Mesothelial cell of epicardium (in vitro differentiated cells): ENCODE results near the gene SPDEF. TPM values are rescaled to one million over a fixed set of nuclear protein-coding genes. Genes with fewer than 3 reads are reported as not detected.

Experiments
- DNase-seq, 2 experiments: peaks; one replicate each; pipeline ENCODE4 v3.0.0; 2021; ENCODE audit warnings: low spot score in 2 of 2; ENCODE audit not compliant: unreplicated experiment in 2 of 2
- H3K27ac Mint-ChIP-seq: 2 replicates; pipeline ENCODE4 v1.8.0; 2021; ENCODE audit warnings: mixed read lengths
- H3K27me3 Mint-ChIP-seq: 2 replicates; pipeline ENCODE4 v1.8.0; 2021; ENCODE audit warnings: low read depth, mixed read lengths
- H3K36me3 Mint-ChIP-seq: 2 replicates; pipeline ENCODE4 v1.8.0; 2021; ENCODE audit warnings: mixed read lengths
- H3K4me1 Mint-ChIP-seq: 2 replicates; pipeline ENCODE4 v1.8.0; 2021; ENCODE audit warnings: mixed read lengths
- H3K4me3 Mint-ChIP-seq: 2 replicates; pipeline ENCODE4 v1.8.0; 2021; ENCODE audit warnings: mild to moderate bottlenecking, moderate library complexity, mixed read lengths
- H3K9me3 Mint-ChIP-seq: 2 replicates; pipeline ENCODE4 v1.8.0; 2021; ENCODE audit warnings: mixed read lengths
- total RNA-seq: library from RNA; stranded (reverse); gene quantifications from 3 replicates; pipeline ENCODE4 v1.2.1, GENCODE V29; 2021
- TF ChIP-seq, protein P1 (sequence below): fragments of 200-600 bp; sonication (generic); IDR thresholded peaks from one replicate; pipeline ENCODE4 v1.5.0; 2021; ENCODE audit warnings: antibody characterized with exemption; ENCODE audit not compliant: unreplicated experiment

Gene SPDEF
- total RNA-seq, result 0.34 to 0.50 TPM (median 0.40 TPM) in 3 replicates

DNA sequence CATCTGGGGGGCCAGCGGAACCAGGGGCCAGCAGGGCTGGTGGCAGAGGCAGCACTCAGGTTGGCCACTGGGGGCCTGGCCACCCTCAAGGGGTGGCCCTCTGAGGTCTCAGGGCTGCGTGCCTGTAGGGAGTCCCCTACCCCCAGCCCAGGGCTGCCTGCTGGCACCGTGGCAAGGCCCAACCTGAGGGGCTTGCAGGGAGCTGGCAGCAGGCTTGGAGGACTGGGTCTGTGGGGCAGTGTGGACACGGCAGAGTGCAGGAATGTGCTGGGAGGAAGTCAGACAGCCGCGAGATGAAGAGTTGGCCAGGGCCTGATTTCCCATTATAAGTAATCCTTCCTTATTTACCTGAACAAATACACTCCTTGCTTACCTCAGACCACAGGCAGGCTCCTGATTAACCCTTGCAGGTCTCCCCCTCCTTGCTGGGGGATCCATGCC is at the start of gene SPDEF:
Gene SPDEF, minus strand, starts transcription at position 299 of the 441 bp plus-strand sequence. CDS start 11,874 bp downstream, outside the sequence.
- Mint-ChIP-seq H3K36me3 (no peaks in the 10 kb centered on the region), H3K27me3 (no peaks in the 10 kb centered on the region), H3K27ac (no peak within 1 kb of the TSS), H3K9me3 (no peaks in the 10 kb centered on the region), H3K4me3 (no peak within 1 kb of the TSS), H3K4me1 (peaks cover 14% of the 10 kb centered on the region)
- DNase-seq, result no peak
- TF ChIP-seq, protein P1, sequence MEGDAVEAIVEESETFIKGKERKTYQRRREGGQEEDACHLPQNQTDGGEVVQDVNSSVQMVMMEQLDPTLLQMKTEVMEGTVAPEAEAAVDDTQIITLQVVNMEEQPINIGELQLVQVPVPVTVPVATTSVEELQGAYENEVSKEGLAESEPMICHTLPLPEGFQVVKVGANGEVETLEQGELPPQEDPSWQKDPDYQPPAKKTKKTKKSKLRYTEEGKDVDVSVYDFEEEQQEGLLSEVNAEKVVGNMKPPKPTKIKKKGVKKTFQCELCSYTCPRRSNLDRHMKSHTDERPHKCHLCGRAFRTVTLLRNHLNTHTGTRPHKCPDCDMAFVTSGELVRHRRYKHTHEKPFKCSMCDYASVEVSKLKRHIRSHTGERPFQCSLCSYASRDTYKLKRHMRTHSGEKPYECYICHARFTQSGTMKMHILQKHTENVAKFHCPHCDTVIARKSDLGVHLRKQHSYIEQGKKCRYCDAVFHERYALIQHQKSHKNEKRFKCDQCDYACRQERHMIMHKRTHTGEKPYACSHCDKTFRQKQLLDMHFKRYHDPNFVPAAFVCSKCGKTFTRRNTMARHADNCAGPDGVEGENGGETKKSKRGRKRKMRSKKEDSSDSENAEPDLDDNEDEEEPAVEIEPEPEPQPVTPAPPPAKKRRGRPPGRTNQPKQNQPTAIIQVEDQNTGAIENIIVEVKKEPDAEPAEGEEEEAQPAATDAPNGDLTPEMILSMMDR, result no peak

DNA sequence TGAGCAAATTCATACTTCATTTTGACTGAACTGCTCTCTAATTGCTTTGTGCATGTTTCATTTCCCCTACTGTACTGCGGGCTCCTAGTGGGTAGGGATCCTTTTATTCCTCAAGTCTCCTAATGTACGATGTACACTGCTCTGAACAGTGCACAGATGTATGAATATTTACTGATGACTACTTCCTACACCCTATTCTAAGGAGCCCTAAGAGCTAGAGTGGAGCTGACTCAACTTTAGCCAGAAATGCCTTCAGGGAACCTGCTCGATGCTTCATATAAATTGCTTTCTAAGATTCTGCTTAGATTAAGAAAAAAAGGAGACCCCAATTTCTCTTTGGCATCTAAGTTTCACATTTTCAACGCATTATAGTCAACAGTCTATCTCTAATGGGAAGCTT is 47.6 kb upstream of the SPDEF start:
- Mint-ChIP-seq H3K36me3 (peaks cover 4% of the 10 kb centered on the region), H3K27ac (no peak overlapping the region), H3K4me1 (no peaks in the 10 kb centered on the region), H3K27me3 (no peaks in the 10 kb centered on the region), H3K9me3 (no peaks in the 10 kb centered on the region), H3K4me3 (no peak overlapping the region)
- TF ChIP-seq, protein P1, result no peak
- no peak for DNase-seq

DNA sequence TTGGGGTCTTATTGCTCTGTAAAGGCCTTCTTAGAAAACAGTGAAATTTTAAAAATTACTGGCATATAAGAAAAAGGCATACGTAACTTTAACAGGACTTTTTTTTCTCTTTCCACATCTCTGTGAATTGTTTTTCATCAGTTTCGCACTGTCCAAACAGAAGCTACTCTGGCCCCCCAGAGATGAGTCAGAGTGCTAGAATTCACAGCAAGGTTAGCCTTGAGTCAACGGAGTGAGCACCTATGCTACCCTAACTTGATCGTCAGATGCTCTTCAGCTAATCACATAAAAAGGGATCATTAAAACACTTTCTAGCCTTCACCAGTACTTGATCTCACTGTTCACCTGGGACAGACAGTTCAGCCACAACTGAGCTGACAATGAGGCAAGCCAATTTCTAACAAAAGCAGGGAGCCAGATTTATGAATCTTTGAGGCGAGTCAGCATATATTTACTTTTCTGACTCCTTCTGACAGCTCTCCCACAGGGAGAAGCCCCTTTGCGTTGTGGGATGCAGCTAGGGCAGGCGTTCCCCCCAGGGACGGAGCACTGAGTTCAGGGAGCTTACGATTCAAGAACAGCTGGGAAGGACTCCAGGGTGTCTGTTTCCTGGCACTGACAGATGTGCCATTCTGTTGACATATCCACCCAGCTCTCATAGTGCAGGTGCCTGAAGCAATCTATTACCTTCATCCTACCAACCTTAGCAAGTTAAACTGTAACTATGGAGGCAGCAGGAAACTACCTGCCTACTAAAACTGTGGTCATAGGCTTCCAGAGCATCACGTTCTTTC is 46.4 kb upstream of the SPDEF start:
- Mint-ChIP-seq H3K27me3 (no peaks in the 10 kb centered on the region), H3K9me3 (no peaks in the 10 kb centered on the region), H3K36me3 (peaks cover 4% of the 10 kb centered on the region), H3K4me1 (no peaks in the 10 kb centered on the region), H3K4me3 (no peak overlapping the region), H3K27ac (no peak overlapping the region)
- no peak for DNase-seq
- TF ChIP-seq, protein P1, result no peak

DNA sequence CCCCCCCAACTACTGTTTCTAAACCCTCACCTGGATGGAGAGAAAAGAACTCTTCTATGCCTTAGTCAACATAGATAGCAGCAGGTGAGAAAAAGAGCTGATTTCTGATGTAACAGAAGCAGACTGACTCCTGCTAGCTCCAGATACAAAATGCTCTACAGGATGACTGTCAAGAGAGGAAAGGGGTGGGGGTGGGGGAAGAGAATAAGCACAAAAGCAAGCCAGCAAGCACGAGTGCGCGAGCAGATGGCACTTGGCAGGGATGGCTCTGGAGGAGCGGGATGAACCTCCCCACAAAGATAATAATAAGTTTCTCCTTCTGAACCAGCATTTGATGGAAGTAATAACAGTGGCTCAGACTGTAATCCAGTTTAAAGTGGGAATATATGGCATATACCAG is 45.6 kb upstream of the SPDEF start:
- Mint-ChIP-seq H3K27me3 (no peaks in the 10 kb centered on the region), H3K9me3 (no peaks in the 10 kb centered on the region), H3K4me1 (no peaks in the 10 kb centered on the region), H3K4me3 (no peak overlapping the region), H3K27ac (no peak overlapping the region), H3K36me3 (peaks cover 4% of the 10 kb centered on the region)
- no peak for DNase-seq
- TF ChIP-seq, protein P1, result no peak

DNA sequence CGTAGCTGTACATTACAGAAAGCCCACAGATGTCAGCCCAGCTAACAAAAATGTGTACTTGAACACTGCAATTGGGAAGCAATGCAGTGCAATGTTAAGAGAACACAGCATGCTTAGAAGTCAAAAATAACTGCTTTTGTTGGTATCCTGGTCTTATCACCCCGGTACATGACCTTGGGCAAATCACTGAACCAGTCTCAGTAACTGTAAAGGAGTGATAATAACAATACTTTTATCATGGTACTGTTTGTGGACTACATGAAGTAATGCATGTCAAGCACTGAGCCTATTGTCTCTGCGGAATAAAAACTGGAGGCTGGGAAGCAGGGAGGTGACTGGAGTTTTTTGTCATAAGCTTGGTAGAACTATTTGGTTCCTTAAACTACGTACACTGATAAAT is 44.7 kb upstream of the SPDEF start:
- H3K27me3 Mint-ChIP-seq, result no peaks in the 10 kb centered on the region
- no peak overlapping the region for H3K27ac Mint-ChIP-seq
- H3K9me3 Mint-ChIP-seq, result no peaks in the 10 kb centered on the region
- no peaks in the 10 kb centered on the region for H3K4me1 Mint-ChIP-seq
- TF ChIP-seq, protein P1, result no peak
- no peak for DNase-seq
- peaks cover 4% of the 10 kb centered on the region for H3K36me3 Mint-ChIP-seq
- H3K4me3 Mint-ChIP-seq, result no peak overlapping the region
